SH-SY5Y (cell line): Measurements from ENCODE around the gene ADA.

ENCODE experiments used
- GATA2 ChIP-seq: IDR thresholded peaks from 2 replicates; pipeline ENCODE4 v1.6.1; 2011; ENCODE audit warnings: mild to moderate bottlenecking, low read depth, low read length
- GATA3 ChIP-seq: IDR thresholded peaks from 2 replicates; pipeline ENCODE4 v1.6.1; 2011; ENCODE audit warnings: low read depth, mild to moderate bottlenecking, low read length, moderate library complexity

Gene ADA

DNA sequence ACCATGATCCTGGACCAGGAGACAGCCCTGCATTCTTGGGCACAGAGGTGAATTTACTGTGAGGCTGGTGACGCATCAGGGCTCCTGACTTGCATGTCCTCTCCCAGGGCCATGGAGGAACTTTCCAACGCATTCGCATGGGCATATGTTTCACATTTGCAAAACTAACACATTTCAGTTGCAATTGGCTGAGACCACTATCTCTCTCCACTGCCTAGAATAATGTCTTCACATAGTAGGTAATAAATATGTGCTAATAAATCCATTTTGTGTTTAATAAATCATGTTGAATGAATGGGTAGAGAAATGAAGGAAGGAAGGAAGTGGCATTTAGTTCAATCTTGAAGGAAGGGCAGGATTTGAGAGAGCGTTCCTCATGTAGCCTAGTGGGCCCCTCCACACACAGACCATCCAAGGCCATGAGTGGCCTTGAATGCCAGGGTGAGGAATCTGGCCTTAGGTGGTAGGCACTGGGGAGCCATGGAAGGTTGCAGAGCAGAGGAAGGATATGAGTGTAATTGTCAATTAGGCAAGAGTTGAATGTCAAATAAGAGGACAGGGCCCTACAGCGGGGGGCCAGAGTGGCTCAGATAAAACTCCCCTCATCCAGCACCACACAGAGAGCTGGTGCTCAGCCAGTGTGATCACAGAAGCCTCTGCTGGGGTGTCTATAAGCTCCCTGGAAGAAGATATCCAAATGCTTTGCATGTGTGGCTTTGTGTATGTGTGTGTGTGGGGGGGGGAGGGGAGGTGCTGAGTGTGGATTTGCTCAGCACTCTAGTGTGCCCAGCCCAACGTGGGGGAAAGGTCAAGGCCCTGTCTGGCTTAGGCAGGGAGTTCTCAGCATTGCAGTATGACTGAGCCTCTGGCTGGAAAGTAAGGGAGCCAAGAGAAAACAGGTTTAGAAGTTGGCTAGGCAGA is 32.8 kb upstream of the ADA start:
- TF ChIP-seq GATA3 (no peak), GATA2 (no peak)

DNA sequence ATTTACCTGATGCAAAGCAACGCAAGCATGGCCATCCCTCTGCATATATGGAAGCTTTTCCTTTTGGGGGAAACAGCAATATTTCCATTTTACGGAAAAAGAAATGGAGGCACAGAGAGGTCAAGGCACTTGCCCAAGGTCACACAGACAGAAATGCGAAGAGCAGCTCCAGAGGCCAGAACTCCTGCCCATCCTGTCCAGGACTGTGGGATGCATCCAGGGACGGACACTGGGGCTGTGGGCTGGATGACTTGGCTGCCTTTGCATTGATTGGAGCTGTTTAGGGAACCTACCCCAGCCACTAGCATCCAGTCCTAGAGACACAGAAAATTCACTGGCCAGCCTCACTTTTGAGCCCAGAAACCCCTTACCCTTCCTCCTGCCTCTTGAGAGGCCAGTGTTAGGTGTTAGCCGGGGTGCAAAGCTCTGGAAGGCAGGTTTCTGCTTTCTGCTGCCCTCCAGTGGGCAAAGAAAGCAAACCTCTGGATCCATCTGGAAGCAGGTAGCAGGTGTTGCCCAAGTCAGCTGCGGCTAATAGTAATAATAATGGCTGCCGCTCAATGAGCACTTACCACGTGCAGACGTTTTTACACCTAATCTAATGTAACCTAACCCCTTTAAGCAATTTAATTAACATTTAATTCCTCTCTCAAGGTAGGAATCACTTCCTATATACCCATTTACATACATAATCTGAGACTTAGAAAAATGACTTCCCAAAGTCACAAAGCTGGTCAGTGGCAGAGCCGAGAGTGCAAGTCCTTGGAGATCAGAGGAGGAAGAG is 32.0 kb upstream of the ADA start:
- no peak for TF ChIP-seq GATA2
- no peak for TF ChIP-seq GATA3

DNA sequence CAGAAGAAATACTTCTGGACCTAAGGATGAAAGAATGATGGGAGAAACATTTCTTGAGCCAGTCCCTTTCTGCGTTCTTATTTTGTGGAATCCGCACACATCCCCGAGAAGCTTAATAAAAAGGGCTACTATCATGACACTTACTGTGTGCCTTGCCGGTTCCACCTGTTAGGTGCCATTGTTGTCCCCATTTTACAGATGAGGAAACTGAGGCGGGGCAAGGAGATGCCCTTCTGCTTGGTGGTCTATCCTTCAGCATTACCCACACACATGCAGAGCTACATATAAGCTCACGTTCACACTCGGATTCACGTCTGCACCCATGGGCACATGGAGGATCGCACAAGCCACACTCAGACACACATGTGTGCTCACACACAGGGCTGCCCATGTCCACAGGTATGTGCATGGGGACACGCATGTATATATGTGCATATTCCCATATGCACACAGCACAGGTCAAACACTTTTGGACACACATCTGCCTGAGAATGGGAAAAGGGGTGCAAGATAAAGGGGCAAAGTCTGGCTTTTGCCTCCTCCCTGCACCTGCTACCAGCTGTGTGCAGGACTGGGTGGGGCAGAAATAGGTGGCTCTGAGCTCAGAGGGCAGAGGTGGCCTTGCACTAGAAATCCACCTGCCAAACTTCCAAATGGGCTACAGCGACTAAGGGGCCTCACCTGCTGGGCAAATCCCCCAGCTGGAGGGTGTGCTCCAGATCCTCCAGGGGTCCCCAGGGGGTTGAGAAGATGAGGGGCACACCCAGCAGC is 30.5 kb upstream of the ADA start:
- no peak for TF ChIP-seq GATA3
- no peak for TF ChIP-seq GATA2

DNA sequence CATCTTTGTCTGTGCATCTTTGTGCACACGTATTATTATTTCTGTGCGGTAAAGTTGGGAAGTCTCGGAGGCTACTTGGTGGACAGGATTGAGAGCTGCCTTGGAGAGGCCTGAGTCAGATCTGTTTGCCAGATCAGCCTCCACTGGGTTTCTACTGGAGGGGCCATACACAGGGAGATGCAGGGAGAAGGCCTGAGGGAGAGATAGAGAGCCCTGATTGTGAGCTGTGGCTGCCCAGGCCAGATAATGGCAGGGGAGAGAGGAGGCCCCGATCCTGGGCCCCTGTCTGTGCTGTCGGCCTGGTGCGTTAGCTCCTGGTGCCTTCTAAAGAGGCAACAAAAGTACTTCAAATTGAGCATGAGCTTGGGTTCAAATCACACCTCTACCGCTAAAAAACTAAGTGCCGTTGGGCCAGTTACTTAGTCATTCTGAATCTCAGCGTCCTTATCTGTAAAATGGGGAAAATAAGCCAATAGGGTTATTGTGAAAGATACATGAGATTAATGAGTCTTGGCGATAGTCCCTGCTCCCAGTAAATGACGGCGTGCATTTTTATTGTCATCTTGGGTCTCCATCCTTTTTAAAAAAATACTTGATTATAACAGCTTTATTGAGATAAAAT is 27.6 kb upstream of the ADA start:
- TF ChIP-seq GATA3 = peak; percentile 71
- peak; percentile 89 for TF ChIP-seq GATA2

DNA sequence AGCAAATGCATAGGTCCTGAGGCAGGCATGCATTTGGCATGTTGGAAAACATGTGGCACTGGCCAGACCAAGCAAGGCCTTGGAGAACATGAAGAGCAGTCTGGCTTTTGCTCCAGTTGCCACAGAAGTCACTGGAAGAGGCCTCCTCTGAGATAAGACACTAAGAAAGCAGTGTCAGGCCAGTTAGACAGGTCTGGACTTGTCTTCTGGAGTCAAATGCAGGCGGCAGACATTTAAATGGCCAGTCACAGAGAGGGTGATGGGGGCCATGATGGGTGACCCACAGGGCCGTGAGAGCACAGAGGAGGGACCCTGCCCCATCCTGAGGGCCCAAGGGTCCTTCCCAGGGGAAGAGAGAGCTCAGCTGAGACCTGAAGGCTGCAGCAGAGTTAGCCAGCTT is 26.7 kb upstream of the ADA start:
- no peak for TF ChIP-seq GATA3
- no peak for TF ChIP-seq GATA2

DNA sequence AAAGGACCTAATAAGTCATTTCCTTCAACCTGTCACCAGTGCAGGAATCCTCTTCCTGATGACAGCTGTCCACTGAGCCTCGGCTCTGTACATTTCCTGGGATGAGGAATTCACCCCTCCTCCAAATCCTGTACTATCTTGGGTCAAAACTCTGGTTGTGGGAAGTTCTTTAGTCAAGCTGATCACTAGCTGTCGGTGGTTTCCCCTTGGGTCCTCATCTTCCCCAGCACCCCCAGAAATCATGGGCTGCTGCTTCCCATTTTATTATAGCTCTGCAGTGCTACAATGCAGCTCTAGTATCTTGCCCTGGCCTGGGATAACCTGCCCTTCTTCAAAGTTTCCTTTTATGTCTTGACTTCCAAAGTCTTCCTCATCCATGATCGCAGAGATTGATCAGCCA is 14.6 kb upstream of the ADA start:
- TF ChIP-seq GATA3 (no peak), GATA2 (no peak)

DNA sequence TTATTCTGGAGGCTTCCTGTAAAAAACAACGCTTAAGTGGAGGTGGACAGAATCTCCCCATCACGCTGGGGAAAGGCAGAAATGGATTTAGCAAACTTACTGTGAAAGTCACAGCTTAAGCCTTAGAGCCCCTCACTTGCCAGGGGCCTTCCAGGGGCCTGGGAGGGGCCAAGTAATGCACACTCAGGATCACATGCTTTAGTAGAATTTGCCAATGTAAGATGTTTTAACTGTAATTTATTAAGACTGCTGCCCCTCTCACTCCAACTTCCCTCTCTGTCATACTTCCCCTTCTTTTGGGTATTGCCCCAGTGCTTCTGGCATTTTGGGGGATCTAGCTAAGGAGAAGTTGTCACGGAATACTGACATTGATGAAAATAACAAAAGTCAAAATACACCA is 12.6 kb upstream of the ADA start:
- no peak for TF ChIP-seq GATA2
- no peak for TF ChIP-seq GATA3

DNA sequence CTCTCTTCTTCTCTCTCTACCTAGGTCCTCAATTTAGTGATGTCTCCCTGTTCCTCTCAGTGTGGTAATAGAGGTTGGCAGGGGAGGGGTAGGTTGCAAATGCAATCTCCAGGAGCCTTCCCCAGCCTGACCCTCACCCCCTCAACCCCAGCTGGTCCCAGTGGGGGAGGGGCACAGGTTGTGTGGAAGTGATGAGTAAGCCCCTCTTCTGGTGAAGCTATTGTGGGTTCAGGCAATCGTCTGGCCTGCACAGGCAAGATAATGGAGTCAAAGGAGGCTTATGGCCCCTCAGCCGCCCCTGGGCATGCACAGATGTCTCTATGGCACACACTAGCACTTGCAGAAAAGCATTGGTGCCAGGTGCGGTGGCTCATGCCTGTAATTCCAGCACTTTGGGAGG is 10.8 kb upstream of the ADA start:
- no peak for TF ChIP-seq GATA3
- no peak for TF ChIP-seq GATA2

DNA sequence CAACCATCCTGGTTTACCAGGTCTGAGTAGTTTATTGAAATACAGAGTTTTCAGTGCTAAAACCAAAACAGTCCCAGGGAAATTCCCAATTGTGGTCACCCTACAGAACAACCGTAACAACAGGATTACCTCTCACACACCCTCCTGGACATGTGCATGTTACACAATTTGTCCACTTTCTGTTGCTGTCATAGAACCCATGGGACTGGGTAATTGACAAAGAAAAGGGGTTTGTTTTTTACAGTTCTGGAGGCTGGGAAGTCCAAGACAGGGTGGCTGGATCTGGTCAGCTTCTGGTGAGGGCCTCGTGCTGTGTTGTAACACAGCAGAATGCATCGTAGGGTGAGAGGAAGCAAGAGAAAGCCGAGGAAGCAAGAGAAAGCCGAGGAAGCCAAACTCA is 9.1 kb upstream of the ADA start:
- TF ChIP-seq GATA3 (no peak), GATA2 (no peak)

DNA sequence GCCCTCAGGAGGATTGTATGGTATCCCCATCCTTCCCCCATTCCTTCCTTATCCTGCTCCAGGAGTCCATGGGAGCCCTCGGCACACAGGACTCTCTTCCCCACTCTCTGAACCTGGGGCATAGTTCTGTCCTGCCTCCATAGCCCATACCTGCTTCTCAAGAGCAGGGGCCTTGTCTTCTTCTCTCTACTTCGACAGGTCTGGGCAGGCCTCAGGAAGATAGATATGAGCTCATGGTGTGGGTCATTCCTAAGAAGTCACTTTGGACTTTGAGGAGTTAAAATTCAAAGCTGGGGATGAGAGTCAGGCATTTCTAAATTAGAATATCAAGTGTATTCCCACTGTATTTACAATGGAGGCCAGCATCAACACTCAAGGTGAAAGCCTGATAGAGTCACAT is 8.4 kb upstream of the ADA start:
- TF ChIP-seq GATA2 (no peak), GATA3 (no peak)

DNA sequence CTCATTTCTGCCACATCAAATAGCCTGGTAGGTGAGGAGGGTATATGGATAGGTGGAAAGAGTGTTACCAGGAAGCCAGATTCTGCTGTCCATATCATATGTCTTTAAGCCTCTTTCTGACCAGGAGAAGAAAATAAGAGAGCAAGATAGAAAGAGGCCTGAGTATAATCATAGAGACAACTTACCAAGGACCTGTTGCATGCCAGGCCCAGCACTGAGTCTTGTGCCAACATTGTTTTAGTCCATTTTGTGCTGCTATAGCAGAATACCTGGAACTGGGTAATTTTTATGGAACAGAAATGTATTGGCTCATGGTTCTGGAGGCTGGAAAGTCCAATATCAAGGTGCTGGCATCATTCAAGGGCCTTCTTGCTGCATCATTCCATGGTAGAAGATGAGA is 7.3 kb upstream of the ADA start:
- TF ChIP-seq GATA3 = no peak

DNA sequence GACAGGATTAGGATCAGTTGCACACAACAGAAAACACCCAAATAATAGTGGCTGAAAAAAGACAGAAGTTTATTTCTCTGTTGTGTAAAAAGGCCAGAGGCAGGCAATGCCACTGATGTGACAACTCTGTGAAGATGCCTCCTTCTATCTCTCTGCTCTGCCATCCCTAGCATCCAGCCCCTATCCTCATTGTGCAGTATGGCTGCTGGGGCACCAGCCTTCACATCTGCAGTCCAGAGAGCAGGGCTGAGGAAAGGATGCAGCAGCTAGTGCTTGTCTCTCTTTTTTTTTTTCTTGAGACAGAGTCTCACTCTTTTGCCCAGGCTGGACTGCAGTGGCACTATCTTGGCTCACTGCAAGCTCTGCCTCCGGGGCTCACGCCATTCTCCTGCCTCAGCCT is 6.4 kb upstream of the ADA start:
- no peak for TF ChIP-seq GATA3
- no peak for TF ChIP-seq GATA2

DNA sequence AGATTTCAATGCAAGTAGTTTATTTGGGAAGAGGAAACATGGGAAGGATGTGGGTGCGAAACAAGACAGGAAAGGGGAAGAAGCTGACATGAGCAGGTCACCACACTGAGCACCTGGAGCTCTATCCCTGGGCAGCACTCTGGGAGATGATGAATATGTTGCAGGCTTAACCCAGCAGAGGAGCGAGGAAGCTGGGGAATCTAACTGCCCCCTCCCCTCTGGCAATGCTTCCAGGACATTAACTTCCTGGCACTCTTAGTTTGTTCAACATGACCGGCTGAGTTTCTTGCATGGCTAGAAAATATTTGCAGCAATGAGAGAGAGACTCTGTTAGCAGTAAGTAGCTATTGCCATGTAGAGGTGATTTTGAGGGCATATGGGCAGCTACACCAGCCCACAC is 4.9 kb upstream of the ADA start:
- TF ChIP-seq GATA2 (no peak), GATA3 (no peak)

DNA sequence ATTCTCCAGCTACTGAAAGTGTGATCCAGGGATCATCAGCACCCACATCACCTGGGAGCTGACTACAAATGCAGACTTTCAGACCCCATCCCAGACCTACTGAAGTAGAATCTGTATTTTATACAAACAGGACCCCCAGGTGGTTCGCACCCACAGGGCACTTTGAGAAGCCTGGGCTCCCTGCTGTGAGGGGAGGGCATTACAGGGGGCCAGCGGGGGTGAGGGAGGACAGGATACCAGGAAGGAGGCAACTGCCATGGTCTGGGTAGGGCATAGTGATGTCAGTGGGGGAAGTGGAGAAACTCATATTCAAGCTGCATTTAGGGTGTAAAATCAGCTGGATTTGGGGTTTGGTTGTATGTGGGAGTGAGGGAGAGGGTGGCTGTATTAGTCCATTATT is 2.0 kb upstream of the ADA start:
- no peak for TF ChIP-seq GATA2
- TF ChIP-seq GATA3 = no peak
